Transverse colon (tissue), 4 donors: ENCODE data around the gene NEMP2. TPM values are rescaled to one million over a fixed set of nuclear protein-coding genes. Genes with fewer than 3 reads are reported as not detected.
A peak's percentile ranks its signal among the peaks of the same experiment; 100 is the strongest.

Experiments used
- DNase-seq: peaks from one replicate; pipeline ENCODE4 v3.0.0-alpha.2; 2019
- H3K27ac ChIP-seq, 4 donors: fragments of 200-600 bp; sonication (generic); 2 replicates each; pipeline ENCODE4 v1.5.1; 2016 to 2018; ENCODE audit warnings: inconsistent platforms in 4 of 4
- H3K27me3 ChIP-seq: fragments of 200-600 bp; sonication (generic); 2 replicates; pipeline ENCODE4 v1.5.1; 2017; ENCODE audit warnings: inconsistent platforms
- H3K36me3 ChIP-seq, 4 donors: fragments of 200-600 bp; sonication (generic); 2 replicates each; pipeline ENCODE4 v1.5.1; 2017 to 2019; ENCODE audit warnings: inconsistent platforms in 4 of 4
- H3K4me1 ChIP-seq, 4 donors: fragments of 200-600 bp; sonication (generic); 2 replicates each; pipeline ENCODE4 v1.5.1; 2017 to 2020; ENCODE audit warnings: inconsistent platforms in 4 of 4
- H3K4me3 ChIP-seq, 4 donors: fragments of 200-600 bp; sonication (generic); 1 replicate in 1 of 4; 2 replicates in 3 of 4; pipeline versions ENCODE4 v1.5.1 to v1.6.1; 2017 to 2019; ENCODE audit warnings: inconsistent platforms in 4 of 4
- H3K9me3 ChIP-seq, 2 donors: fragments of 200-600 bp; sonication (generic); 2 replicates each; pipeline ENCODE4 v1.5.1; 2017 to 2019; ENCODE audit warnings: inconsistent platforms in 2 of 2
- CTCF ChIP-seq, 5 experiments: fragments of 200-600 bp in 3 of 5; fragments of 450-650 bp in 2 of 5; sonication (generic) in 3 of 5; IDR thresholded peaks; 1 replicate in 2 of 5; 2 replicates in 3 of 5; pipeline ENCODE4 v1.5.1; 2016 to 2017; ENCODE audit warnings: antibody characterized with exemption in 5 of 5, inconsistent platforms in 3 of 5, mild to moderate bottlenecking in 2 of 5, moderate library complexity in 1 of 5
- EP300 ChIP-seq: sonication (generic); formaldehyde crosslinking; IDR thresholded peaks from one replicate; pipeline ENCODE4 v1.6.1; 2017; ENCODE audit warnings: antibody characterized with exemption, low read depth
- POLR2A ChIP-seq: fragments of 450-650 bp; IDR thresholded peaks from one replicate; pipeline ENCODE4 v1.6.1; 2016; ENCODE audit warnings: antibody characterized with exemption, mild to moderate bottlenecking, moderate library complexity
- POLR2AphosphoS5 ChIP-seq, 3 donors: sonication (generic); formaldehyde crosslinking; IDR thresholded peaks; one replicate each; pipeline ENCODE4 v1.6.1; 2016; ENCODE audit warnings: antibody characterized with exemption in 3 of 3
- WGBS, 2 donors: methylation state at CpG; one replicate each; pipeline ENCODE4 v1.1.5; 2018; ENCODE audit warnings: low coverage in 1 of 2; 5-methylcytosine and 5-hydroxymethylcytosine counted together
- in situ Hi-C, 4 donors: fragments of 200-750 bp; cut with MboI; loops; one replicate each; pipeline versions ENCODE4 v1.15.0 to v1.15.1; 2017; ENCODE audit warnings: low sequenced_read_pairs in 3 of 4, low pct_ligation_motif_present in 1 of 4, low pct_unique_long_range_greater_than_20kb in 1 of 4
- intact Hi-C: fragments of 100-400 bp; cut with DNase I; formaldehyde crosslinking; loops from one replicate; pipeline ENCODE4 v1.15.1; 2023; ENCODE audit warnings: low total_unique reads
- total RNA-seq, 4 donors: library from RNA; depleted of rRNA; stranded (reverse); fragments of >200 nt; gene quantifications; one replicate each; pipeline ENCODE4 v1.1.0, GENCODE V29; 2016

NEMP2 gene
- total RNA-seq, 4 donors from 2014 or later, result 0.20 to 2.4 (median 1.6) TPM; not detected in 1

GRCh38 chr2:190529486-190530247, 4.9 kb downstream of the NEMP2 start:
- intact Hi-C loops, result loop anchor here (5.0 kb wide), 1 partner anchor 118 kb away; the partner anchor contains the start of gene NAB1

GRCh38 chr2:190528521-190529001, 6.0 kb downstream of the NEMP2 start:
- Histone ChIP-seq H3K4me3 (no peak overlapping the region), H3K36me3 (no peaks in the 10 kb centered on the region), H3K9me3 (no peaks in the 10 kb centered on the region), H3K4me1 (peaks cover 0 to 19% (median 8%) of the 10 kb centered on the region in 4 donors), H3K27me3 (no peaks in the 10 kb centered on the region), H3K27ac (no peak overlapping the region)
- 42 to 67% methylated on average over 1 of the region's 1 CpG for WGBS, 2 donors
- no peak for TF ChIP-seq POLR2A
- peak in 1 of 3 donors; percentile 21 for TF ChIP-seq POLR2AphosphoS5 (IDR thresholded peaks at IDR 0.05)
- TF ChIP-seq CTCF (IDR thresholded peaks at IDR 0.05), result no peak
- TF ChIP-seq EP300, result no peak
- intact Hi-C loops, result no loop called here
- in situ Hi-C loops, result loop anchor here in 1 of 4 donors (25.0 kb wide), 1 partner anchor 109 kb away; the partner anchor contains the start of gene NAB1
- DNase-seq, result no peak

More at GRCh38 chr2:190529486-190530247, 4.9 kb downstream of the NEMP2 start:
- no peak for DNase-seq
- Histone ChIP-seq H3K27ac (no peak overlapping the region), H3K4me3 (no peak overlapping the region), H3K4me1 (peaks cover 0 to 23% (median 10%) of the 10 kb centered on the region in 4 donors), H3K27me3 (no peaks in the 10 kb centered on the region), H3K9me3 (no peaks in the 10 kb centered on the region), H3K36me3 (no peaks in the 10 kb centered on the region)
- TF ChIP-seq CTCF (IDR thresholded peaks at IDR 0.05) (no peak), EP300 (no peak), POLR2A (no peak), POLR2AphosphoS5 (IDR thresholded peaks at IDR 0.05) (no peak)
- 67 to 75% methylated on average over 2 to 3 of the region's 3 CpGs for WGBS, 2 donors
- in situ Hi-C loops, result loop anchor here in 1 of 4 donors (25.0 kb wide), 1 partner anchor 108 kb away; the partner anchor contains the start of gene NAB1

- intact Hi-C loops, result no loop called here
- no peak for DNase-seq
- Histone ChIP-seq H3K4me1 (peaks cover 0 to 14% (median 5%) of the 10 kb centered on the region in 4 donors), H3K27ac (no peak overlapping the region), H3K4me3 (no peak overlapping the region), H3K9me3 (no peaks in the 10 kb centered on the region), H3K36me3 (no peaks in the 10 kb centered on the region), H3K27me3 (no peaks in the 10 kb centered on the region)
- no peak for TF ChIP-seq EP300
- TF ChIP-seq POLR2AphosphoS5 (IDR thresholded peaks at IDR 0.05), result no peak
- TF ChIP-seq CTCF (IDR thresholded peaks at IDR 0.05), result no peak
- TF ChIP-seq POLR2A, result no peak
- in situ Hi-C loops, result loop anchor here in 1 of 4 donors (25.0 kb wide), 1 partner anchor 109 kb away; the partner anchor contains the start of gene NAB1
Measured at GRCh38 chr2:190527918-190528317, 6.6 kb downstream of the NEMP2 start.

GRCh38 chr2:190527214-190527613, 7.3 kb downstream of the NEMP2 start:
- Histone ChIP-seq H3K4me3 (no peak overlapping the region), H3K36me3 (no peaks in the 10 kb centered on the region), H3K9me3 (no peaks in the 10 kb centered on the region), H3K27ac (no peak overlapping the region), H3K27me3 (no peaks in the 10 kb centered on the region), H3K4me1 (peaks cover 0 to 14% (median 5%) of the 10 kb centered on the region in 4 donors)
- in situ Hi-C loops, result loop anchor here in 1 of 4 donors (25.0 kb wide), 1 partner anchor 110 kb away; the partner anchor contains the start of gene NAB1
- intact Hi-C loops, result no loop called here
- no peak for DNase-seq
- TF ChIP-seq POLR2AphosphoS5 (IDR thresholded peaks at IDR 0.05), result no peak
- TF ChIP-seq EP300, result no peak
- no peak for TF ChIP-seq CTCF (IDR thresholded peaks at IDR 0.05)
- no peak for TF ChIP-seq POLR2A
- WGBS, 2 donors, result 76 to 95% methylated on average over 4 of the region's 4 CpGs
